ENCODE data around the gene LCTL. TPM values are rescaled to one million over a fixed set of nuclear protein-coding genes. Genes with fewer than 3 reads are reported as not detected.
"Not testable (repeated sequence)": the region's sequence is repeated elsewhere in the genome, so short reads cannot be mapped to it uniquely, and the experiment has no call there.

LCTL gene
- total RNA-seq, 4 donors from 2014 or later, result not detected

GRCh38 chr15:66502491-66502890 lies 63.3 kb downstream of the LCTL start:
- H3K9me3 ChIP-seq, result no peaks in the 10 kb centered on the region
- no peak for ATAC-seq
- H3K36me3 ChIP-seq, result peaks cover 3 to 51% of the 10 kb centered on the region in 2 donors
- TF ChIP-seq CTCF (IDR thresholded peaks at IDR 0.05 in 4 of 5, conservative IDR thresholded peaks at IDR 0.05 in 1 of 5), result no peak
- no peak for TF ChIP-seq POLR2A (IDR thresholded peaks at IDR 0.05)
- peak overlapping the region; percentile 29 to 96 (median 92) for H3K27ac ChIP-seq
- peak overlapping the region in 1 of 4 donors; percentile 92 for H3K4me3 ChIP-seq
- in situ Hi-C loops (cut with MboI; ENCODE audit: low sequenced_read_pairs in 4 of 4), result loop anchor here in 1 of 4 donors (10.0 kb wide), 1 partner anchor 118 kb away; the partner anchor contains the start of gene MAP2K1
- intact Hi-C loops (cut with DNase I; ENCODE audit: low total_unique reads), result no loop called here
- no peaks in the 10 kb centered on the region for H3K27me3 ChIP-seq
- peaks cover 26 to 31% of the 10 kb centered on the region in 2 donors for H3K4me1 ChIP-seq
- no peak for DNase-seq

DNA sequence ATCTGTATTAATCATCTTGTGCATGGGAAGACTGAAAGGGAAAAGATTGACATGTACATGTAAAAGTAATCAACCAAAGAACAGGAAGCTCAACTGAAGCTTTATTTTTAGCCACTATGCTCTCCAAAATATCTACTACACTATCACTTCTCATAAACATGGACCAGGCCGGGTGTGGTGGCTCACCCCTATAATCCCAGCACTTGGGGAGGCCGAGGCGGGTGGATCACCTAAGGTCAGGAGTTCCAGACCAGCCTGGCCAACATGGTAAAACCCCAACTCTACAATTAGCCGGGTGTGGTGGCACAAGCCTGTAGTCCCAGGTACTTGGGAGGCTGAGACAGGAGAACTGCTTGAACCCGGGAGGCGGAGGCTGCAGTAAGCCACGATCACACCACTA lies 65.5 kb downstream of the LCTL start:
- Histone ChIP-seq H3K36me3 (peaks cover 3 to 51% of the 10 kb centered on the region in 2 donors), H3K4me1 (peaks cover 34 to 42% of the 10 kb centered on the region in 2 donors)
- DNase-seq; H3K27ac ChIP-seq; H3K9me3 ChIP-seq; H3K27me3 ChIP-seq; H3K4me3 ChIP-seq; ATAC-seq; intact Hi-C loops (cut with DNase I; ENCODE audit: low total_unique reads): not testable (repeated sequence)
- in situ Hi-C loops (cut with MboI; ENCODE audit: low sequenced_read_pairs in 4 of 4), result loop anchor here in 1 of 4 donors (10.0 kb wide), 1 partner anchor 116 kb away; the partner anchor contains the start of gene MAP2K1

DNA sequence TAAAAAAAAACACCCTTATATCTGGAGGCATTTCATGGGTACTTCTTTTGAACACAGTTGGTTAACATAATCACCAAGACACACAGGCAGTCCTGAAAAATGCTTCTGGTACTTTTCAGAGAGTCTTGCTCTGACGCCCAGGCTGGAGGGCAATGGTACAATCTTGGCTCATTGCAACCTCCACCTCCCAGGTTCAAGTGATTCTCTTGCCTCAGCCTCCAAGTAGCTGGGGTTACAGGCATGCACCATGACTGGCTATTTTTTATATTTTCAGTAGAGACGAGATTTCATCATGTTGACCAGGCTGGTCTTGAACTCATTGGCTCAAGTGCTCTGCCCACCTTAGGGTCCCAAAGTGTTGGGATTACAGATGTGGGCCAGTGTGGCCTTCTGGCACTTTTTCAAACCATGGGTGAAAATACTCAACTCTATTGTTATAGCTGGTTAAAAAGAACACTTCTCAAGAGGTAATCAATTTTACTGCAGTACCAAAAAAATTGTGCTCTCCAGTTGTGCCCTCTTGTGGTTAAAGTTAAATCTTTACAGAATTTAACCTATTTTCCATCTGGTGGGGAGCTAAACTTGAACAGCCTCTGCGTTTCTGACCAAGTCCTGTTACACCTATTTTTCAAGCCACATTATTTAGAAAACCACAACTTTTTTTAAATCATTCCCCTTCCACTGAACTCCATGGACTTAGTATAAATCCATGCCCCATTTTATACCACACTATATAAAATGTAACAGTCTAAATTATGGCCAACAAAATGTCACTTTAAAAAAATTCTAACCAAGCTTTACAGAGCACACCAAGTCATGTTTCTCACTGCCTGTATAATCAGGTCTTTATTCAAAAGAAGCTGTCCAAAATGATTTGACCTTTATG lies 67.1 kb downstream of the LCTL start:
- H3K9me3 ChIP-seq, result no peaks in the 10 kb centered on the region
- peaks cover 3 to 64% of the 10 kb centered on the region in 2 donors for H3K36me3 ChIP-seq
- intact Hi-C loops (cut with DNase I; ENCODE audit: low total_unique reads), result loop anchor here (5.0 to 10.0 kb wide), 4 partner anchors 144 to 1314 kb away; partner anchors contain the start of genes CLPX, DIS3L, RAB11A and TIPIN
- H3K4me1 ChIP-seq, result peaks cover 34 to 39% of the 10 kb centered on the region in 2 donors
- DNase-seq (no peak), ATAC-seq (no peak)
- H3K27ac ChIP-seq, result peak overlapping the region; percentile 90 to 95 (median 92)
- H3K4me3 ChIP-seq, result no peak overlapping the region
- in situ Hi-C loops (cut with MboI; ENCODE audit: low sequenced_read_pairs in 4 of 4), result loop anchor here in 2 of 4 donors (5.0 to 10.0 kb wide), 2 partner anchors 111 to 114 kb away; partner anchors contain the start of gene MAP2K1 (in 2 of the 2)
- H3K27me3 ChIP-seq, result no peaks in the 10 kb centered on the region
- TF ChIP-seq POLR2A (IDR thresholded peaks at IDR 0.05), result no peak
- peak in 2 of 5 experiments; percentile 15 to 26 for TF ChIP-seq CTCF (IDR thresholded peaks at IDR 0.05 in 4 of 5, conservative IDR thresholded peaks at IDR 0.05 in 1 of 5)

Other genes with a start within 250 kb of the LCTL start
- gene TIPIN, start 209.3 kb downstream of the LCTL start, total RNA-seq, result 1 to 10 TPM in 3 of 4 donors, under 1 TPM in 1; 0.66 to 6.0 (median 3.6) TPM
- 100 to 1,000 TPM in 1 of 4 donors, 10 to 100 TPM in 3; 50.4 to 112 (median 69.5) TPM for gene MAP2K1, start 179.1 kb downstream of the LCTL start, total RNA-seq
- gene SNAPC5, start 68.2 kb downstream of the LCTL start, total RNA-seq, result 10 to 100 TPM; 39.6 to 58.8 (median 50.8) TPM
- gene RPL4, start 61.1 kb downstream of the LCTL start, total RNA-seq, result 1,000 to 10,000 TPM; 2,613 to 4,567 (median 3,688) TPM
- 10 to 100 TPM in 1 of 4 donors, 1 to 10 TPM in 3; 2.0 to 10.6 (median 2.4) TPM for gene ZWILCH, start 60.7 kb downstream of the LCTL start, total RNA-seq
- 1 to 10 TPM; 2.2 to 3.7 (median 2.4) TPM for gene SMAD6, start 136.2 kb upstream of the LCTL start, total RNA-seq

All from gastrocnemius medialis (tissue), 4 donors.